SU-DHL-6 (cell line): ENCODE measurements around the gene SRPK2.

Experiments used
- CTCF ChIP-seq: fragments of 200-600 bp; sonication (generic); IDR thresholded peaks from one replicate; pipeline ENCODE4 v1.5.1; 2017; ENCODE audit warnings: antibody characterized with exemption, mild to moderate bottlenecking, low read length, moderate library complexity; ENCODE audit not compliant: insufficient read depth, poor library complexity, severe bottlenecking
- EZH2phosphoT487 ChIP-seq: fragments of 200-600 bp; sonication (generic), shearing (Covaris generic); conservative IDR thresholded peaks from 2 replicates; pipeline ENCODE4 v1.6.1; 2018; ENCODE audit warnings: mild to moderate bottlenecking, antibody characterized with exemption, low read length, moderate library complexity, mixed read lengths

- TF ChIP-seq CTCF (no peak), EZH2phosphoT487 (no peak)
Observed at GRCh38 chr7:105396566-105396965, 7.8 kb upstream of the SRPK2 start.
